ENCODE measurements around the gene CYREN. TPM values are rescaled to one million over a fixed set of nuclear protein-coding genes. Genes with fewer than 3 reads are reported as not detected.

Gene CYREN
- total and polyA plus RNA-seq, 2 donors from 2014 or later: 39.4 to 89.3 TPM

- Histone ChIP-seq H3K9ac (ENCODE audit: low read length in 3 of 3) (no peak overlapping the region), H3K27me3 (ENCODE audit: control insufficient read depth, insufficient read depth, low read length) (no peaks in the 10 kb centered on the region), H3K4me3 (ENCODE audit: low read length in 3 of 3) (no peak overlapping the region), H3K27ac (ENCODE audit: low read depth in 2 of 2, low read length in 2 of 2) (no peak overlapping the region), H3K9me3 (ENCODE audit: control insufficient read depth in 2 of 3, insufficient read depth in 1 of 3, low read length in 3 of 3) (peaks cover 0 to 15% (median 2%) of the 10 kb centered on the region in 3 donors), H3K4me1 (ENCODE audit: control insufficient read depth in 2 of 3, insufficient read depth in 2 of 3, low read depth in 1 of 3, low read length in 3 of 3) (peaks cover 5 to 52% (median 32%) of the 10 kb centered on the region in 3 donors), H3K36me3 (ENCODE audit: control insufficient read depth in 2 of 3, insufficient read depth in 3 of 3, low read length in 3 of 3) (peaks cover 0 to 5% (median 0%) of the 10 kb centered on the region in 3 donors)
- DNase-seq (no peak), FAIRE-seq (no peak)
- no peak for TF ChIP-seq CTCF (IDR thresholded peaks at IDR 0.05; ENCODE audit: borderline replicate concordance, extremely low read depth, insufficient read depth)
- intact Hi-C loops (cut with DNase I): no loop called here
Measured at GRCh38 chr7:135156290-135156689, 14.2 kb downstream of the CYREN start.

- no peak overlapping the region for H3K9ac ChIP-seq (ENCODE audit: low read length in 3 of 3)
- peaks cover 0 to 51% (median 27%) of the 10 kb centered on the region in 3 donors for H3K4me1 ChIP-seq (ENCODE audit: control insufficient read depth in 2 of 3, insufficient read depth in 2 of 3, low read depth in 1 of 3, low read length in 3 of 3)
- H3K36me3 ChIP-seq (ENCODE audit: control insufficient read depth in 2 of 3, insufficient read depth in 3 of 3, low read length in 3 of 3): peaks cover 0 to 5% (median 0%) of the 10 kb centered on the region in 3 donors
- DNase-seq (no peak), FAIRE-seq (no peak)
- H3K9me3 ChIP-seq (ENCODE audit: control insufficient read depth in 2 of 3, insufficient read depth in 1 of 3, low read length in 3 of 3): peaks cover 0 to 15% (median 2%) of the 10 kb centered on the region in 3 donors
- TF ChIP-seq CTCF (IDR thresholded peaks at IDR 0.05; ENCODE audit: borderline replicate concordance, extremely low read depth, insufficient read depth): no peak
- H3K4me3 ChIP-seq (ENCODE audit: low read length in 3 of 3): no peak overlapping the region
- no peaks in the 10 kb centered on the region for H3K27me3 ChIP-seq (ENCODE audit: control insufficient read depth, insufficient read depth, low read length)
- intact Hi-C loops (cut with DNase I): no loop called here
- H3K27ac ChIP-seq (ENCODE audit: low read depth in 2 of 2, low read length in 2 of 2): no peak overlapping the region
Measured at GRCh38 chr7:135154734-135155133, 15.8 kb downstream of the CYREN start.

- Histone ChIP-seq H3K36me3 (ENCODE audit: control insufficient read depth in 2 of 3, insufficient read depth in 3 of 3, low read length in 3 of 3) (peaks cover 0 to 5% (median 0%) of the 10 kb centered on the region in 3 donors), H3K9ac (ENCODE audit: low read length in 3 of 3) (no peak overlapping the region), H3K9me3 (ENCODE audit: control insufficient read depth in 2 of 3, insufficient read depth in 1 of 3, low read length in 3 of 3) (peaks cover 0 to 15% (median 2%) of the 10 kb centered on the region in 3 donors), H3K27ac (ENCODE audit: low read depth in 2 of 2, low read length in 2 of 2) (no peak overlapping the region), H3K27me3 (ENCODE audit: control insufficient read depth, insufficient read depth, low read length) (no peaks in the 10 kb centered on the region), H3K4me1 (ENCODE audit: control insufficient read depth in 2 of 3, insufficient read depth in 2 of 3, low read depth in 1 of 3, low read length in 3 of 3) (peaks cover 0 to 29% (median 14%) of the 10 kb centered on the region in 3 donors), H3K4me3 (ENCODE audit: low read length in 3 of 3) (peak overlapping the region in 1 of 3 donors; percentile 23)
- peak; percentile 23 for FAIRE-seq
- no peak for TF ChIP-seq CTCF (IDR thresholded peaks at IDR 0.05; ENCODE audit: borderline replicate concordance, extremely low read depth, insufficient read depth)
- DNase-seq: peak in 2 of 5 donors; percentile 57 to 78
- intact Hi-C loops (cut with DNase I): no loop called here
Measured at GRCh38 chr7:135152442-135152841, 18.1 kb downstream of the CYREN start.

GRCh38 chr7:135151533-135151932, 19.0 kb downstream of the CYREN start:
- Histone ChIP-seq H3K27me3 (ENCODE audit: control insufficient read depth, insufficient read depth, low read length) (no peaks in the 10 kb centered on the region), H3K4me1 (ENCODE audit: control insufficient read depth in 2 of 3, insufficient read depth in 2 of 3, low read depth in 1 of 3, low read length in 3 of 3) (peaks cover 0 to 32% (median 12%) of the 10 kb centered on the region in 3 donors), H3K9ac (ENCODE audit: low read length in 3 of 3) (peak overlapping the region in 1 of 3 donors; percentile 5), H3K9me3 (ENCODE audit: control insufficient read depth in 2 of 3, insufficient read depth in 1 of 3, low read length in 3 of 3) (peaks cover 0 to 12% (median 2%) of the 10 kb centered on the region in 3 donors), H3K27ac (ENCODE audit: low read depth in 2 of 2, low read length in 2 of 2) (peak overlapping the region; percentile 69 to 75), H3K36me3 (ENCODE audit: control insufficient read depth in 2 of 3, insufficient read depth in 3 of 3, low read length in 3 of 3) (peaks cover 0 to 5% (median 0%) of the 10 kb centered on the region in 3 donors), H3K4me3 (ENCODE audit: low read length in 3 of 3) (peak overlapping the region in 1 of 3 donors; percentile 11)
- DNase-seq (no peak), FAIRE-seq (no peak)
- intact Hi-C loops (cut with DNase I): no loop called here
- TF ChIP-seq CTCF (IDR thresholded peaks at IDR 0.05; ENCODE audit: borderline replicate concordance, extremely low read depth, insufficient read depth): no peak

Data from kidney (tissue), 14 donors.